GM12878 (cell line): Measurements from ENCODE around the gene SLC39A11.

Source experiments
- CTCF ChIP-seq, 3 experiments: IDR thresholded peaks in 2 of 3; conservative IDR thresholded peaks in 1 of 3; 2 replicates each; pipeline ENCODE4 v1.5.1; 2011; ENCODE audit warnings: low read depth in 3 of 3, low read length in 3 of 3, mild to moderate bottlenecking in 3 of 3, control low read depth in 2 of 3, moderate library complexity in 2 of 3, inconsistent platforms in 1 of 3, mixed read lengths in 1 of 3; ENCODE audit not compliant: control insufficient read depth in 2 of 3, insufficient read depth in 1 of 3; ENCODE audit errors: extremely low read depth in 1 of 3
- TF ChIP-seq, protein P1 (sequence below): IDR thresholded peaks from 2 replicates; pipeline ENCODE4 v1.6.1; 2012; ENCODE audit warnings: low read depth, low read length, improper control_type of control experiment

DNA sequence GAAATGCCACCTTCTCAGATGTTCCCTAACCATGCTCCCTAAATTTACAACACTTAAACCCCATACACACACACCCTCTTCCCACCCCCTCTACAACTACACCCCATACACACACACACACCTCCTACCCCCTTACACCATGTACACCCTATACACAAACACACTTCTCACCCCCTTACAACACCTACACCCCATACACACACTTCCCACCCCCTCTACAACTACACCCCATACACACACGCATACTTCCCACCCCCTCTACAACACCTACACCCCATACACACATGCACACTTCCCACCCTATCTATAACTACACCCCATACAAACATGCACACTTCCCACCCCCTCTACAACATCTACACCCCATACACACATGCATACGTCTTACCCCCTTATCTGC, 172.0 kb downstream of the SLC39A11 start:
- TF ChIP-seq, protein P1, sequence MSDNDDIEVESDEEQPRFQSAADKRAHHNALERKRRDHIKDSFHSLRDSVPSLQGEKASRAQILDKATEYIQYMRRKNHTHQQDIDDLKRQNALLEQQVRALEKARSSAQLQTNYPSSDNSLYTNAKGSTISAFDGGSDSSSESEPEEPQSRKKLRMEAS, result no peak
- TF ChIP-seq CTCF (IDR thresholded peaks at IDR 0.05 in 2 of 3, conservative IDR thresholded peaks at IDR 0.05 in 1 of 3; ENCODE audit: control insufficient read depth in 2 of 3, extremely low read depth in 1 of 3, insufficient read depth in 1 of 3, low read depth in 3 of 3, low read length in 3 of 3), result no peak
